ENCODE data around the gene PNPLA5.

PNPLA5 gene

GRCh38 chr22:43847376-43848289 is 44.2 kb downstream of the PNPLA5 start:
- Mint-ChIP-seq H3K4me3 (no peak overlapping the region), H3K36me3 (ENCODE audit: low read depth) (no peaks in the 10 kb centered on the region), H3K27me3 (ENCODE audit: low read depth) (no peaks in the 10 kb centered on the region), H3K27ac (no peak overlapping the region), H3K4me1 (ENCODE audit: low read depth) (no peaks in the 10 kb centered on the region), H3K9me3 (no peaks in the 10 kb centered on the region)

- H3K36me3 Mint-ChIP-seq (ENCODE audit: low read depth): no peaks in the 10 kb centered on the region
- H3K27me3 Mint-ChIP-seq (ENCODE audit: low read depth): no peaks in the 10 kb centered on the region
- H3K4me3 Mint-ChIP-seq: no peak overlapping the region
- no peaks in the 10 kb centered on the region for H3K4me1 Mint-ChIP-seq (ENCODE audit: low read depth)
- H3K9me3 Mint-ChIP-seq: no peaks in the 10 kb centered on the region
- no peak overlapping the region for H3K27ac Mint-ChIP-seq
These were observed 44.8 kb downstream of the PNPLA5 start for GRCh38 chr22:43846966-43847365.

GRCh38 chr22:43845981-43846380 is 45.8 kb downstream of the PNPLA5 start:
- Mint-ChIP-seq H3K27me3 (ENCODE audit: low read depth) (no peaks in the 10 kb centered on the region), H3K4me3 (no peak overlapping the region), H3K9me3 (no peaks in the 10 kb centered on the region), H3K27ac (no peak overlapping the region), H3K4me1 (ENCODE audit: low read depth) (no peaks in the 10 kb centered on the region), H3K36me3 (ENCODE audit: low read depth) (no peaks in the 10 kb centered on the region)

- no peaks in the 10 kb centered on the region for H3K4me1 Mint-ChIP-seq (ENCODE audit: low read depth)
- no peak overlapping the region for H3K27ac Mint-ChIP-seq
- H3K27me3 Mint-ChIP-seq (ENCODE audit: low read depth): no peaks in the 10 kb centered on the region
- no peaks in the 10 kb centered on the region for H3K36me3 Mint-ChIP-seq (ENCODE audit: low read depth)
- no peak overlapping the region for H3K4me3 Mint-ChIP-seq
- no peaks in the 10 kb centered on the region for H3K9me3 Mint-ChIP-seq
These were observed 47.0 kb downstream of the PNPLA5 start for GRCh38 chr22:43844560-43845545.

GRCh38 chr22:43843783-43844530 is 47.9 kb downstream of the PNPLA5 start:
- H3K27me3 Mint-ChIP-seq (ENCODE audit: low read depth): no peaks in the 10 kb centered on the region
- no peaks in the 10 kb centered on the region for H3K9me3 Mint-ChIP-seq
- no peaks in the 10 kb centered on the region for H3K36me3 Mint-ChIP-seq (ENCODE audit: low read depth)
- H3K4me1 Mint-ChIP-seq (ENCODE audit: low read depth): no peaks in the 10 kb centered on the region
- no peak overlapping the region for H3K4me3 Mint-ChIP-seq
- H3K27ac Mint-ChIP-seq: no peak overlapping the region

- Mint-ChIP-seq H3K27ac (no peak overlapping the region), H3K4me1 (ENCODE audit: low read depth) (no peaks in the 10 kb centered on the region), H3K9me3 (no peaks in the 10 kb centered on the region), H3K4me3 (no peak overlapping the region), H3K27me3 (ENCODE audit: low read depth) (no peaks in the 10 kb centered on the region), H3K36me3 (ENCODE audit: low read depth) (no peaks in the 10 kb centered on the region)
These were observed 50.1 kb downstream of the PNPLA5 start for GRCh38 chr22:43841742-43842141.

GRCh38 chr22:43840851-43841250 is 51.0 kb downstream of the PNPLA5 start:
- no peaks in the 10 kb centered on the region for H3K4me1 Mint-ChIP-seq (ENCODE audit: low read depth)
- H3K27me3 Mint-ChIP-seq (ENCODE audit: low read depth): no peaks in the 10 kb centered on the region
- no peaks in the 10 kb centered on the region for H3K36me3 Mint-ChIP-seq (ENCODE audit: low read depth)
- no peak overlapping the region for H3K27ac Mint-ChIP-seq
- no peak overlapping the region for H3K4me3 Mint-ChIP-seq
- no peaks in the 10 kb centered on the region for H3K9me3 Mint-ChIP-seq

- Mint-ChIP-seq H3K27me3 (ENCODE audit: low read depth) (peaks cover 4% of the 10 kb centered on the region), H3K27ac (no peak overlapping the region), H3K36me3 (ENCODE audit: low read depth) (no peaks in the 10 kb centered on the region), H3K4me3 (no peak overlapping the region), H3K4me1 (ENCODE audit: low read depth) (no peaks in the 10 kb centered on the region), H3K9me3 (no peaks in the 10 kb centered on the region)
These were observed 51.4 kb downstream of the PNPLA5 start for GRCh38 chr22:43840431-43840830.

GRCh38 chr22:43839781-43840180 is 52.0 kb downstream of the PNPLA5 start:
- Mint-ChIP-seq H3K27me3 (ENCODE audit: low read depth) (peaks cover 7% of the 10 kb centered on the region), H3K4me3 (no peak overlapping the region), H3K9me3 (no peaks in the 10 kb centered on the region), H3K27ac (no peak overlapping the region), H3K36me3 (ENCODE audit: low read depth) (no peaks in the 10 kb centered on the region), H3K4me1 (ENCODE audit: low read depth) (no peaks in the 10 kb centered on the region)

- Mint-ChIP-seq H3K9me3 (no peaks in the 10 kb centered on the region), H3K27me3 (ENCODE audit: low read depth) (peaks cover 7% of the 10 kb centered on the region), H3K36me3 (ENCODE audit: low read depth) (no peaks in the 10 kb centered on the region), H3K4me1 (ENCODE audit: low read depth) (no peaks in the 10 kb centered on the region), H3K4me3 (no peak overlapping the region), H3K27ac (no peak overlapping the region)
These were observed 53.1 kb downstream of the PNPLA5 start for GRCh38 chr22:43838571-43839307.

GRCh38 chr22:43838161-43838560 is 53.7 kb downstream of the PNPLA5 start:
- Mint-ChIP-seq H3K36me3 (ENCODE audit: low read depth) (no peaks in the 10 kb centered on the region), H3K27me3 (ENCODE audit: low read depth) (peaks cover 7% of the 10 kb centered on the region), H3K4me1 (ENCODE audit: low read depth) (no peaks in the 10 kb centered on the region), H3K9me3 (no peaks in the 10 kb centered on the region), H3K4me3 (no peak overlapping the region), H3K27ac (no peak overlapping the region)

GRCh38 chr22:43837666-43838065 is 54.1 kb downstream of the PNPLA5 start:
- H3K4me1 Mint-ChIP-seq (ENCODE audit: low read depth): no peaks in the 10 kb centered on the region
- no peaks in the 10 kb centered on the region for H3K9me3 Mint-ChIP-seq
- peaks cover 7% of the 10 kb centered on the region for H3K27me3 Mint-ChIP-seq (ENCODE audit: low read depth)
- no peak overlapping the region for H3K27ac Mint-ChIP-seq
- no peak overlapping the region for H3K4me3 Mint-ChIP-seq
- H3K36me3 Mint-ChIP-seq (ENCODE audit: low read depth): no peaks in the 10 kb centered on the region

- Mint-ChIP-seq H3K9me3 (no peaks in the 10 kb centered on the region), H3K36me3 (ENCODE audit: low read depth) (no peaks in the 10 kb centered on the region), H3K27ac (no peak overlapping the region), H3K4me3 (no peak overlapping the region), H3K4me1 (ENCODE audit: low read depth) (no peaks in the 10 kb centered on the region), H3K27me3 (ENCODE audit: low read depth) (peaks cover 7% of the 10 kb centered on the region)
These were observed 56.1 kb downstream of the PNPLA5 start for GRCh38 chr22:43835736-43836135.

- peaks cover 7% of the 10 kb centered on the region for H3K27me3 Mint-ChIP-seq (ENCODE audit: low read depth)
These were observed 56.6 kb downstream of the PNPLA5 start for GRCh38 chr22:43835166-43835565.

More at GRCh38 chr22:43835166-43835565, 56.6 kb downstream of the PNPLA5 start:
- Mint-ChIP-seq H3K36me3 (ENCODE audit: low read depth) (no peaks in the 10 kb centered on the region), H3K4me3 (no peak overlapping the region), H3K4me1 (ENCODE audit: low read depth) (no peaks in the 10 kb centered on the region), H3K27ac (no peak overlapping the region), H3K9me3 (no peaks in the 10 kb centered on the region)

All from T-helper 1 cell treated with Interleukin-12 subunit alpha and Interleukin-12 subunit beta and Interleukin-4 antibody, amounts not matched to agents 30 μg/mL and 1 μg/mL, for 36 hours (primary cell).